Endodermal cell (in vitro differentiated cells): ENCODE measurements around the gene HECW1. TPM values are rescaled to one million over a fixed set of nuclear protein-coding genes. Genes with fewer than 3 reads are reported as not detected.

Experiments used
- DNase-seq: peaks from one replicate; pipeline ENCODE4 v3.0.0-alpha.2; 2017
- H3K27ac ChIP-seq: 2 replicates; pipeline ENCODE4 v1.5.1; 2013; ENCODE audit warnings: mild to moderate bottlenecking, low read depth, low read length, moderate library complexity
- H3K27me3 ChIP-seq: 2 replicates; pipeline ENCODE4 v1.6.1; 2013; ENCODE audit warnings: mild to moderate bottlenecking, low read length, moderate library complexity; ENCODE audit not compliant: insufficient read depth, control insufficient read depth, poor library complexity, severe bottlenecking
- H3K36me3 ChIP-seq: 2 replicates; pipeline ENCODE4 v1.7.0; 2013; ENCODE audit warnings: mild to moderate bottlenecking, low read length, moderate library complexity; ENCODE audit not compliant: control insufficient read depth, insufficient read depth
- H3K4me1 ChIP-seq: one replicate; pipeline ENCODE4 v1.7.0; 2013; ENCODE audit warnings: low read length; ENCODE audit not compliant: control insufficient read depth, insufficient read depth
- H3K4me3 ChIP-seq: 2 replicates; pipeline ENCODE4 v1.5.1; 2013; ENCODE audit warnings: mild to moderate bottlenecking, low read length, moderate library complexity
- H3K9ac ChIP-seq: 2 replicates; pipeline ENCODE4 v1.6.1; 2013; ENCODE audit warnings: mild to moderate bottlenecking, low read length, moderate library complexity; ENCODE audit not compliant: poor library complexity, severe bottlenecking; ENCODE audit errors: extremely low read depth
- H3K9me3 ChIP-seq: 2 replicates; pipeline ENCODE4 v1.6.1; 2013; ENCODE audit warnings: mild to moderate bottlenecking, low read length, moderate library complexity; ENCODE audit not compliant: control insufficient read depth
- H3K27ac Mint-ChIP-seq: 2 replicates; pipeline ENCODE4 v1.8.0; 2020; ENCODE audit warnings: mixed read lengths
- H3K27me3 Mint-ChIP-seq: 2 replicates; pipeline ENCODE4 v1.8.0; 2021; ENCODE audit warnings: mild to moderate bottlenecking, mixed read lengths; ENCODE audit not compliant: insufficient read depth
- H3K36me3 Mint-ChIP-seq: 2 replicates; pipeline ENCODE4 v1.8.0; 2020; ENCODE audit warnings: low read depth, mixed read lengths
- H3K4me1 Mint-ChIP-seq: 2 replicates; pipeline ENCODE4 v1.8.0; 2020; ENCODE audit warnings: mixed read lengths
- H3K4me3 Mint-ChIP-seq: 2 replicates; pipeline ENCODE4 v1.8.0; 2020; ENCODE audit warnings: mild to moderate bottlenecking, moderate library complexity, mixed read lengths
- H3K9me3 Mint-ChIP-seq: 2 replicates; pipeline ENCODE4 v1.8.0; 2020; ENCODE audit warnings: mild to moderate bottlenecking, mixed read lengths
- WGBS, 2 experiments: methylation state at CpG; one replicate each; pipeline versions ENCODE4 v1.1.5 to v1.1.7; 2013; ENCODE audit warnings: missing lambda C conversion rate in 2 of 2, mixed read lengths in 1 of 2; ENCODE audit not compliant: insufficient coverage in 1 of 2, insufficient read length in 1 of 2; 5-methylcytosine and 5-hydroxymethylcytosine counted together
- total RNA-seq, 2 donors: library from RNA; stranded (reverse); fragmentation: NEBNext Ultra II Directional in 1 of 2; extraction: Animal tissue kit (Norgen Biotek cat#: 25700) in 1 of 2; gene quantifications; 2 replicates in 1 of 2; 3 replicates in 1 of 2; pipeline ENCODE4 v1.2.1, GENCODE V29; 2021
- TF ChIP-seq, protein P1 (sequence below): fragments of 200-600 bp; sonication (generic); conservative IDR thresholded peaks from 2 replicates; pipeline ENCODE4 v1.5.0; 2021; ENCODE audit warnings: antibody characterized with exemption, mild to moderate bottlenecking

Gene HECW1
- total RNA-seq, 2 donors from 2014 or later, result 4.6 to 12.0 TPM

GRCh38 chr7:43492896-43493295 is 380.4 kb downstream of the HECW1 start:
- TF ChIP-seq, protein P1, sequence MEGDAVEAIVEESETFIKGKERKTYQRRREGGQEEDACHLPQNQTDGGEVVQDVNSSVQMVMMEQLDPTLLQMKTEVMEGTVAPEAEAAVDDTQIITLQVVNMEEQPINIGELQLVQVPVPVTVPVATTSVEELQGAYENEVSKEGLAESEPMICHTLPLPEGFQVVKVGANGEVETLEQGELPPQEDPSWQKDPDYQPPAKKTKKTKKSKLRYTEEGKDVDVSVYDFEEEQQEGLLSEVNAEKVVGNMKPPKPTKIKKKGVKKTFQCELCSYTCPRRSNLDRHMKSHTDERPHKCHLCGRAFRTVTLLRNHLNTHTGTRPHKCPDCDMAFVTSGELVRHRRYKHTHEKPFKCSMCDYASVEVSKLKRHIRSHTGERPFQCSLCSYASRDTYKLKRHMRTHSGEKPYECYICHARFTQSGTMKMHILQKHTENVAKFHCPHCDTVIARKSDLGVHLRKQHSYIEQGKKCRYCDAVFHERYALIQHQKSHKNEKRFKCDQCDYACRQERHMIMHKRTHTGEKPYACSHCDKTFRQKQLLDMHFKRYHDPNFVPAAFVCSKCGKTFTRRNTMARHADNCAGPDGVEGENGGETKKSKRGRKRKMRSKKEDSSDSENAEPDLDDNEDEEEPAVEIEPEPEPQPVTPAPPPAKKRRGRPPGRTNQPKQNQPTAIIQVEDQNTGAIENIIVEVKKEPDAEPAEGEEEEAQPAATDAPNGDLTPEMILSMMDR, result no peak
- Mint-ChIP-seq H3K9me3 (no peaks in the 10 kb centered on the region), H3K4me3 (no peak overlapping the region), H3K27ac (no peak overlapping the region), H3K4me1 (peaks cover 10% of the 10 kb centered on the region), H3K36me3 (no peaks in the 10 kb centered on the region), H3K27me3 (no peaks in the 10 kb centered on the region)
- Histone ChIP-seq H3K27me3 (no peaks in the 10 kb centered on the region), H3K4me1 (peaks cover 7% of the 10 kb centered on the region), H3K9ac (no peak overlapping the region), H3K4me3 (no peak overlapping the region), H3K9me3 (no peaks in the 10 kb centered on the region), H3K27ac (no peak overlapping the region), H3K36me3 (no peaks in the 10 kb centered on the region)
- DNase-seq, result no peak
- 97 to 100% methylated on average over 1 to 5 of the region's 5 CpGs for WGBS, 2 experiments

DNA sequence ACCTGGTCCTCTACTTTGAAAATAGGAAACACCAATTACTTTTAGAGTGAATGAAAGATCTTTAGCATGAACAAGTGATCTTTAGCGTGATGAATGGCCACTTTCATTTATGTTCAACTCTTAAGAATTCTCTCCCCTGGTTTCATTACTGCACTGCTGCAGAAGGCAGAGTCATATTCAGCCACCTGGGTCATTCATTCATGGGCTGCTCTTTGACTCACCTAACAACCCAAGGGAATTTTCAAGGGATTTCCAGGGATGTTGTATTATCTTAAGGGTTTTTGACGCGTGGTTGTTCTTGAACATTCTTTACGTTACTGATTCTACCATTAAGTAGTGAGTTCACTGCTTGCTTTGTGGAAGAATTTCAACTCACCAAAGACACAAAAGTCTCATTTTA is 383.1 kb downstream of the HECW1 start:
- no peaks in the 10 kb centered on the region for H3K9me3 ChIP-seq
- no peaks in the 10 kb centered on the region for H3K36me3 ChIP-seq

DNA sequence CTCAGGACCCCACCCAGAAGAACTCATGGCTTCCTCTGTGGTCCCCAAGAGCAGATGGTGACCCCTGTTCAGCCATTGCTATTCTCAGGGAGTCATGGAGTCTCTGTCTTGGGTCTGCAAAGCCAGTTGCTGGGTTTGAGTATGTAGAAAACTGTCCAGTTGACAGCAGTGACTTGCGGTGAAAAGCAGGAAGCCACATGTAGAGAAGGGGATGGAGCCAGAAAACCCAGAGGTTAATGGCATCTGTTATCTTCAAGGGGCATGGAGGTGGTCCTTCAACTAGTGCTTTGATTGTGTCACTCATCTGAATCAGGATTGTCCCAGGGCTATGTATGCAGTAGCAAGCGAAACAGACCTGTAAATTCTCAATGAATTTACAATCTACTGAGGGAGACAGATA is 384.1 kb downstream of the HECW1 start:
- Histone ChIP-seq H3K9ac (no peak overlapping the region), H3K4me3 (no peak overlapping the region), H3K36me3 (no peaks in the 10 kb centered on the region), H3K9me3 (no peaks in the 10 kb centered on the region), H3K4me1 (no peaks in the 10 kb centered on the region), H3K27me3 (no peaks in the 10 kb centered on the region), H3K27ac (no peak overlapping the region)
- Mint-ChIP-seq H3K36me3 (no peaks in the 10 kb centered on the region), H3K4me3 (no peak overlapping the region), H3K9me3 (no peaks in the 10 kb centered on the region), H3K27ac (no peak overlapping the region), H3K27me3 (no peaks in the 10 kb centered on the region), H3K4me1 (no peaks in the 10 kb centered on the region)
- DNase-seq, result no peak
- WGBS, 2 experiments, result 95 to 100% methylated on average over 1 to 2 of the region's 2 CpGs
- TF ChIP-seq, protein P1, result no peak

More for the DNA sequence above, 383.1 kb downstream of the HECW1 start:
- no peak overlapping the region for H3K4me3 ChIP-seq
- TF ChIP-seq, protein P1, result no peak
- no peaks in the 10 kb centered on the region for H3K9me3 Mint-ChIP-seq
- no peaks in the 10 kb centered on the region for H3K36me3 Mint-ChIP-seq
- H3K27ac ChIP-seq, result no peak overlapping the region
- no peak overlapping the region for H3K9ac ChIP-seq
- H3K4me3 Mint-ChIP-seq, result no peak overlapping the region
- no peaks in the 10 kb centered on the region for H3K27me3 Mint-ChIP-seq
- WGBS, 2 experiments, result 88% methylated on average over 4 of the region's 4 CpGs; no CpG with 5 or more reads in 1 of the 2 experiments
- no peak for DNase-seq
- H3K4me1 ChIP-seq, result no peaks in the 10 kb centered on the region
- no peaks in the 10 kb centered on the region for H3K27me3 ChIP-seq
- no peak overlapping the region for H3K27ac Mint-ChIP-seq
- H3K4me1 Mint-ChIP-seq, result no peaks in the 10 kb centered on the region
